ENCODE measurements around the gene CERS1. TPM values are rescaled to one million over a fixed set of nuclear protein-coding genes. Genes with fewer than 3 reads are reported as not detected.

The CERS1 gene
- total and polyA plus RNA-seq, 10 of the 15 experiments (the other 5 are each of a cell fraction or from before 2014, with no cell fraction given) = 0.19 TPM; not detected in 9

GRCh38 chr19:18868380-18869022, 27.5 kb downstream of the CERS1 start:
- no peak for DNase-seq (ENCODE audit: low read depth, low spot score)
- ChIA-PET RAD21 (ENCODE audit: unreplicated experiment) (no interaction called here), SMC1A (ENCODE audit: uncharacterized antibody, unreplicated experiment) (no interaction called here), POLR2A (no interaction called here), CTCF (no interaction called here)
- H3K4me2 ChIP-seq (ENCODE audit: control insufficient read depth, insufficient read depth) = no peak overlapping the region
- ATAC-seq = no peak
- 99% methylated on average over 49 of the region's 77 CpGs for WGBS (ENCODE audit: insufficient coverage, insufficient replicate concordance, low lambda C conversion rate, missing lambda C conversion rate)
- H3K4me3 ChIP-seq = no peak overlapping the region
- no peak for TF ChIP-seq PML (IDR thresholded peaks at IDR 0.05; ENCODE audit: low read length)
- peak; percentile 44; the same call in 1 of the 2 replicates for TF ChIP-seq POLR2AphosphoS2 (IDR thresholded peaks at IDR 0.05; ENCODE audit: low read depth, low read length)
- peak; percentile 51 for TF ChIP-seq POLR2A (IDR thresholded peaks at IDR 0.05; ENCODE audit: low read depth, low read length)
- no peak overlapping the region for H3K27ac ChIP-seq (ENCODE audit: control insufficient read depth, insufficient read depth)
- H2AFZ ChIP-seq (ENCODE audit: control insufficient read depth, low read depth, low read length) = no peak overlapping the region
- no peaks in the 10 kb centered on the region for H3K79me2 ChIP-seq (ENCODE audit: control insufficient read depth, insufficient read depth, low read length)
- no peaks in the 10 kb centered on the region for H3K4me1 ChIP-seq (ENCODE audit: control insufficient read depth, insufficient read depth, low read length)
- BruUV-seq (replicated peaks) = no TSS peak
- in situ Hi-C loops (cut with MboI) = loop anchor here (25.0 kb wide), 1 partner anchor 406 kb away; no protein-coding TSS in a partner anchor
- FAIRE-seq = no peak
- H4K20me1 ChIP-seq (ENCODE audit: control insufficient read depth, insufficient read depth) = peaks cover 2% of the 10 kb centered on the region; the same call in 1 of the 2 replicates
- H3K9me3 ChIP-seq (replicated peaks; ENCODE audit: control insufficient read depth, insufficient read depth, low read length) = no peaks in the 10 kb centered on the region
- no peaks in the 10 kb centered on the region for H3K27me3 ChIP-seq (replicated peaks in 1 of 2; ENCODE audit: control insufficient read depth in 2 of 2, insufficient read depth in 2 of 2, low read length in 1 of 2)
- intact Hi-C loops (cut with micrococcal nuclease; ENCODE audit: unreplicated experiment) = no loop called here
- H3K9ac ChIP-seq (ENCODE audit: control insufficient read depth, insufficient read depth, low read length) = no peak overlapping the region
- peaks cover 9 to 26% of the 10 kb centered on the region in 2 experiments; a peak in 3 of 4 replicates for H3K36me3 ChIP-seq (ENCODE audit: control insufficient read depth in 2 of 2, insufficient read depth in 2 of 2, low read length in 1 of 2)

- FAIRE-seq (no peak), DNase-seq (ENCODE audit: low read depth, low spot score) (no peak), ATAC-seq (no peak)
- in situ Hi-C loops (cut with MboI) = loop anchor here (25.0 kb wide), 1 partner anchor 405 kb away; no protein-coding TSS in a partner anchor
- H3K4me2 ChIP-seq (ENCODE audit: control insufficient read depth, insufficient read depth) = no peak overlapping the region
- no peak overlapping the region for H2AFZ ChIP-seq (ENCODE audit: control insufficient read depth, low read depth, low read length)
- no peaks in the 10 kb centered on the region for H3K79me2 ChIP-seq (ENCODE audit: control insufficient read depth, insufficient read depth, low read length)
- TSS peak; percentile 67 for BruUV-seq (replicated peaks)
- CTCF ChIA-PET = interaction anchor here (0.7 to 1.4 kb wide), 3 partner anchors 9 to 191 kb away, joined by 3 read pairs; no protein-coding TSS in a partner anchor
- peaks cover 2% of the 10 kb centered on the region; the same call in 1 of the 2 replicates for H4K20me1 ChIP-seq (ENCODE audit: control insufficient read depth, insufficient read depth)
- H3K9me3 ChIP-seq (replicated peaks; ENCODE audit: control insufficient read depth, insufficient read depth, low read length) = no peaks in the 10 kb centered on the region
- SMC1A ChIA-PET (ENCODE audit: uncharacterized antibody, unreplicated experiment) = no interaction called here
- POLR2A ChIA-PET = interaction anchor here (0.8 kb wide), 1 partner anchor 296 kb away, joined by 3 read pairs; the partner anchor contains the start of gene UBA52
- TF ChIP-seq DPF2 (IDR thresholded peaks at IDR 0.05) = no peak
- TF ChIP-seq ELK1 (IDR thresholded peaks at IDR 0.05; ENCODE audit: low read depth, low read length) = no peak
- TF ChIP-seq SUZ12 (IDR thresholded peaks at IDR 0.05; ENCODE audit: unreplicated experiment) = no peak
- no peak for TF ChIP-seq FOXK2 (IDR thresholded peaks at IDR 0.05)
- TF ChIP-seq MEF2A (IDR thresholded peaks at IDR 0.05; ENCODE audit: insufficient read depth, low read depth, low read length) = no peak
- TF ChIP-seq ATF2 (IDR thresholded peaks at IDR 0.05; ENCODE audit: low read length) = no peak
- no peak for TF ChIP-seq HDGF (IDR thresholded peaks at IDR 0.05)
- intact Hi-C loops (cut with micrococcal nuclease; ENCODE audit: unreplicated experiment) = no loop called here
- H3K4me1 ChIP-seq (ENCODE audit: control insufficient read depth, insufficient read depth, low read length) = no peaks in the 10 kb centered on the region
- WGBS (ENCODE audit: insufficient coverage, insufficient replicate concordance, low lambda C conversion rate, missing lambda C conversion rate) = 99% methylated on average over 23 of the region's 23 CpGs
- H3K4me3 ChIP-seq = no peak overlapping the region
- no peak overlapping the region for H3K9ac ChIP-seq (ENCODE audit: control insufficient read depth, insufficient read depth, low read length)
- H3K27ac ChIP-seq (ENCODE audit: control insufficient read depth, insufficient read depth) = no peak overlapping the region
- RAD21 ChIA-PET (ENCODE audit: unreplicated experiment) = interaction anchor here (1.1 kb wide), 1 partner anchor 8 kb away, joined by 3 read pairs; no protein-coding TSS in a partner anchor
- peaks cover 9 to 33% of the 10 kb centered on the region in 2 experiments; a peak in 3 of 4 replicates for H3K36me3 ChIP-seq (ENCODE audit: control insufficient read depth in 2 of 2, insufficient read depth in 2 of 2, low read length in 1 of 2)
- no peaks in the 10 kb centered on the region for H3K27me3 ChIP-seq (replicated peaks in 1 of 2; ENCODE audit: control insufficient read depth in 2 of 2, insufficient read depth in 2 of 2, low read length in 1 of 2)
Observed at GRCh38 chr19:18867751-18868150, 28.2 kb downstream of the CERS1 start.
